ENCODE results near the gene DIAPH3. TPM values are rescaled to one million over a fixed set of nuclear protein-coding genes. Genes with fewer than 3 reads are reported as not detected.

DIAPH3 gene
- total RNA-seq, 4 donors from 2014 or later: 0.27 to 3.9 (median 2.1) TPM

GRCh38 chr13:59625111-59625510, 538.6 kb downstream of the DIAPH3 start:
- intact Hi-C loops (cut with DNase I; ENCODE audit: low total_unique reads): no loop called here
- TF ChIP-seq CTCF (IDR thresholded peaks at IDR 0.05): no peak
- DNase-seq (ENCODE audit: low spot score in 2 of 2): no peak
- WGBS, 2 donors: 78 to 81% methylated on average over 3 of the region's 3 CpGs
- no peak overlapping the region for H3K4me3 ChIP-seq (ENCODE audit: low read depth, poor library complexity, severe bottlenecking)

GRCh38 chr13:59623206-59623915, 540.4 kb downstream of the DIAPH3 start:
- TF ChIP-seq POLR2A (IDR thresholded peaks at IDR 0.05) (no peak), CTCF (IDR thresholded peaks at IDR 0.05) (no peak)
- intact Hi-C loops (cut with DNase I; ENCODE audit: low total_unique reads): no loop called here

GRCh38 chr13:59621773-59622172, 542.0 kb downstream of the DIAPH3 start:
- TF ChIP-seq POLR2A (IDR thresholded peaks at IDR 0.05) (no peak), CTCF (IDR thresholded peaks at IDR 0.05) (no peak)
- no peak overlapping the region for H3K4me3 ChIP-seq (ENCODE audit: low read depth, poor library complexity, severe bottlenecking)
- intact Hi-C loops (cut with DNase I; ENCODE audit: low total_unique reads): no loop called here
- no peak for DNase-seq (ENCODE audit: low spot score in 2 of 2)

More at GRCh38 chr13:59623206-59623915, 540.4 kb downstream of the DIAPH3 start:
- DNase-seq (ENCODE audit: low spot score in 2 of 2): no peak
- no peak overlapping the region for H3K4me3 ChIP-seq (ENCODE audit: low read depth, poor library complexity, severe bottlenecking)
- WGBS, 2 donors: 61 to 65% methylated on average over 4 of the region's 4 CpGs

Other genes starting within 250 kb of the DIAPH3 start
- 10 to 100 TPM; 12.5 to 21.5 (median 18.2) TPM for gene TDRD3, start 233.3 kb upstream of the DIAPH3 start, total RNA-seq

Measured in lower leg skin (tissue), 4 donors.